Measurements from ENCODE around the gene ERC2. TPM values are rescaled to one million over a fixed set of nuclear protein-coding genes. Genes with fewer than 3 reads are reported as not detected.
"Not testable (repeated sequence)": the region's sequence is repeated elsewhere in the genome, so short reads cannot be mapped to it uniquely, and the experiment has no call there.

ERC2 gene
- total RNA-seq, 2 experiments from 2014 or later: not detected

- Mint-ChIP-seq H3K9me3 (no peaks in the 10 kb centered on the region), H3K27me3 (no peaks in the 10 kb centered on the region), H3K4me1 (no peaks in the 10 kb centered on the region), H3K27ac (no peak overlapping the region), H3K36me3 (no peaks in the 10 kb centered on the region), H3K4me3 (no peak overlapping the region)
- no peak for ATAC-seq (ENCODE audit: low read depth)
- POLR2A ChIA-PET: no interaction called here
- DNase-seq: no peak
Measured at GRCh38 chr3:56269755-56270535, 198.3 kb downstream of the ERC2 start.

- no peaks in the 10 kb centered on the region for H3K36me3 Mint-ChIP-seq
- POLR2A ChIA-PET: no interaction called here
- no peaks in the 10 kb centered on the region for H3K27me3 Mint-ChIP-seq
- H3K4me3 Mint-ChIP-seq: no peak overlapping the region
- H3K9me3 Mint-ChIP-seq: no peaks in the 10 kb centered on the region
- no peaks in the 10 kb centered on the region for H3K4me1 Mint-ChIP-seq
- ATAC-seq (ENCODE audit: low read depth) (no peak), DNase-seq (no peak)
- no peak overlapping the region for H3K27ac Mint-ChIP-seq
Measured at GRCh38 chr3:56268616-56269383, 199.5 kb downstream of the ERC2 start.

- POLR2A ChIA-PET; ATAC-seq (ENCODE audit: low read depth); H3K9me3 Mint-ChIP-seq; DNase-seq; H3K4me1 Mint-ChIP-seq; H3K36me3 Mint-ChIP-seq; H3K4me3 Mint-ChIP-seq; H3K27ac Mint-ChIP-seq: not testable (repeated sequence)
- peaks cover 10% of the 10 kb centered on the region for H3K27me3 Mint-ChIP-seq
Measured at GRCh38 chr3:56261852-56262251, 206.4 kb downstream of the ERC2 start.

- POLR2A ChIA-PET: no interaction called here
- DNase-seq (no peak), ATAC-seq (ENCODE audit: low read depth) (no peak)
- Mint-ChIP-seq H3K4me1 (no peaks in the 10 kb centered on the region), H3K27me3 (peaks cover 14% of the 10 kb centered on the region), H3K27ac (no peak overlapping the region), H3K9me3 (no peaks in the 10 kb centered on the region), H3K4me3 (no peak overlapping the region), H3K36me3 (no peaks in the 10 kb centered on the region)
Measured at GRCh38 chr3:56260262-56260661, 208.0 kb downstream of the ERC2 start.

GRCh38 chr3:56257826-56258225, 210.4 kb downstream of the ERC2 start:
- no peaks in the 10 kb centered on the region for H3K4me1 Mint-ChIP-seq
- no peak overlapping the region for H3K27ac Mint-ChIP-seq
- H3K9me3 Mint-ChIP-seq: no peaks in the 10 kb centered on the region
- POLR2A ChIA-PET: no interaction called here
- H3K36me3 Mint-ChIP-seq: no peaks in the 10 kb centered on the region
- no peak overlapping the region for H3K4me3 Mint-ChIP-seq
- H3K27me3 Mint-ChIP-seq: peaks cover 12% of the 10 kb centered on the region
- DNase-seq (no peak), ATAC-seq (ENCODE audit: low read depth) (no peak)

- no peak overlapping the region for H3K4me3 Mint-ChIP-seq
Measured at GRCh38 chr3:56254835-56255234, 213.4 kb downstream of the ERC2 start.

GRCh38 chr3:56253941-56254665, 214.2 kb downstream of the ERC2 start:
- DNase-seq (no peak), ATAC-seq (ENCODE audit: low read depth) (no peak)
- no peak overlapping the region for H3K27ac Mint-ChIP-seq
- H3K4me3 Mint-ChIP-seq: no peak overlapping the region
- no peaks in the 10 kb centered on the region for H3K9me3 Mint-ChIP-seq
- H3K27me3 Mint-ChIP-seq: peaks cover 14% of the 10 kb centered on the region
- no peaks in the 10 kb centered on the region for H3K4me1 Mint-ChIP-seq
- H3K36me3 Mint-ChIP-seq: no peaks in the 10 kb centered on the region
- POLR2A ChIA-PET: no interaction called here

More at GRCh38 chr3:56254835-56255234, 213.4 kb downstream of the ERC2 start:
- H3K4me1 Mint-ChIP-seq: no peaks in the 10 kb centered on the region
- DNase-seq: no peak
- H3K36me3 Mint-ChIP-seq: no peaks in the 10 kb centered on the region
- H3K9me3 Mint-ChIP-seq: no peaks in the 10 kb centered on the region
- H3K27ac Mint-ChIP-seq: no peak overlapping the region
- POLR2A ChIA-PET: no interaction called here
- ATAC-seq (ENCODE audit: low read depth): no peak
- H3K27me3 Mint-ChIP-seq: peaks cover 14% of the 10 kb centered on the region

- no peaks in the 10 kb centered on the region for H3K9me3 Mint-ChIP-seq
- no peak for ATAC-seq (ENCODE audit: low read depth)
- no peak overlapping the region for H3K4me3 Mint-ChIP-seq
- H3K4me1 Mint-ChIP-seq: no peaks in the 10 kb centered on the region
- peaks cover 4% of the 10 kb centered on the region for H3K27me3 Mint-ChIP-seq
- no peaks in the 10 kb centered on the region for H3K36me3 Mint-ChIP-seq
- H3K27ac Mint-ChIP-seq: no peak overlapping the region
- DNase-seq: no peak
- POLR2A ChIA-PET: no interaction called here
Measured at GRCh38 chr3:56251343-56251945, 216.8 kb downstream of the ERC2 start.

- no peak overlapping the region for H3K27ac Mint-ChIP-seq
- POLR2A ChIA-PET: no interaction called here
Measured at GRCh38 chr3:56248021-56248420, 220.2 kb downstream of the ERC2 start.

GRCh38 chr3:56238299-56238698, 230.0 kb downstream of the ERC2 start:
- POLR2A ChIA-PET: no interaction called here
- no peak for DNase-seq
- Mint-ChIP-seq H3K4me3 (no peak overlapping the region), H3K27ac (no peak overlapping the region), H3K36me3 (no peaks in the 10 kb centered on the region), H3K4me1 (no peaks in the 10 kb centered on the region), H3K27me3 (peaks cover 3% of the 10 kb centered on the region), H3K9me3 (no peaks in the 10 kb centered on the region)
- ATAC-seq (ENCODE audit: low read depth): no peak

More at GRCh38 chr3:56248021-56248420, 220.2 kb downstream of the ERC2 start:
- H3K36me3 Mint-ChIP-seq: no peaks in the 10 kb centered on the region
- no peak overlapping the region for H3K4me3 Mint-ChIP-seq
- H3K27me3 Mint-ChIP-seq: peaks cover 3% of the 10 kb centered on the region
- H3K4me1 Mint-ChIP-seq: no peaks in the 10 kb centered on the region
- ATAC-seq (ENCODE audit: low read depth) (no peak), DNase-seq (no peak)
- no peaks in the 10 kb centered on the region for H3K9me3 Mint-ChIP-seq

- Mint-ChIP-seq H3K36me3 (no peaks in the 10 kb centered on the region), H3K27ac (no peak overlapping the region), H3K4me1 (no peaks in the 10 kb centered on the region), H3K9me3 (no peaks in the 10 kb centered on the region), H3K4me3 (no peak overlapping the region), H3K27me3 (no peaks in the 10 kb centered on the region)
- ATAC-seq (ENCODE audit: low read depth) (no peak), DNase-seq (no peak)
- POLR2A ChIA-PET: no interaction called here
Measured at GRCh38 chr3:56233742-56234141, 234.5 kb downstream of the ERC2 start.

GRCh38 chr3:56229311-56229710, 239.0 kb downstream of the ERC2 start:
- H3K27me3 Mint-ChIP-seq: peaks cover 5% of the 10 kb centered on the region
- DNase-seq (no peak), ATAC-seq (ENCODE audit: low read depth) (no peak)
- no peaks in the 10 kb centered on the region for H3K9me3 Mint-ChIP-seq
- POLR2A ChIA-PET: no interaction called here
- no peak overlapping the region for H3K4me3 Mint-ChIP-seq
- H3K27ac Mint-ChIP-seq: no peak overlapping the region
- H3K4me1 Mint-ChIP-seq: no peaks in the 10 kb centered on the region
- no peaks in the 10 kb centered on the region for H3K36me3 Mint-ChIP-seq

- Mint-ChIP-seq H3K9me3 (no peaks in the 10 kb centered on the region), H3K36me3 (no peaks in the 10 kb centered on the region), H3K4me3 (no peak overlapping the region), H3K4me1 (no peaks in the 10 kb centered on the region), H3K27me3 (peaks cover 5% of the 10 kb centered on the region), H3K27ac (no peak overlapping the region)
- DNase-seq (no peak), ATAC-seq (ENCODE audit: low read depth) (no peak)
- POLR2A ChIA-PET: no interaction called here
Measured at GRCh38 chr3:56222866-56223265, 245.4 kb downstream of the ERC2 start.

Data from activated naive CD8-positive, alpha-beta T cell treated with anti-CD3 and anti-CD28 coated beads, Interleukin-2, amount 10 ng/mL, durations not matched to agents 7 days and 5 days (primary cell).